CD14-positive monocyte (primary cell): ENCODE data around the gene HOXD4. TPM values are rescaled to one million over a fixed set of nuclear protein-coding genes. Genes with fewer than 3 reads are reported as not detected.

Experiments
- DNase-seq, 3 donors: peaks; one replicate each; pipeline ENCODE4 v3.0.0-alpha.2; 2011 to 2022
- H2AFZ ChIP-seq: 2 replicates; pipeline ENCODE4 v1.6.0; 2012; ENCODE audit warnings: mild to moderate bottlenecking, low read depth, low read length, inconsistent platforms; ENCODE audit not compliant: insufficient read depth, poor library complexity, severe bottlenecking
- H3K27ac ChIP-seq, 2 donors: 1 replicate in 1 of 2; 2 replicates in 1 of 2; pipeline ENCODE4 v1.5.1; 2012 to 2013; ENCODE audit warnings: low read length in 2 of 2, control low read depth in 1 of 2, inconsistent platforms in 1 of 2, low read depth in 1 of 2, mild to moderate bottlenecking in 1 of 2
- H3K27me3 ChIP-seq, 2 donors: one replicate each; pipeline versions ENCODE4 v1.6.0 to v1.6.1; 2011 to 2013; ENCODE audit warnings: low read length in 2 of 2; ENCODE audit not compliant: control insufficient read depth in 2 of 2, insufficient read depth in 2 of 2
- H3K36me3 ChIP-seq, 2 donors: replicated peaks in 1 of 2; 1 replicate in 1 of 2; 2 replicates in 1 of 2; pipeline versions ENCODE4 v1.5.1 to v1.6.1; 2012 to 2013; ENCODE audit warnings: low read length in 2 of 2, control low read depth in 1 of 2, inconsistent platforms in 1 of 2, mild to moderate bottlenecking in 1 of 2; ENCODE audit not compliant: insufficient read depth in 2 of 2, control insufficient read depth in 1 of 2
- H3K4me1 ChIP-seq, 2 donors: 1 replicate in 1 of 2; 2 replicates in 1 of 2; pipeline versions ENCODE4 v1.5.1 to v1.6.1; 2012 to 2013; ENCODE audit warnings: low read length in 2 of 2, control low read depth in 1 of 2, inconsistent platforms in 1 of 2, mild to moderate bottlenecking in 1 of 2, moderate library complexity in 1 of 2; ENCODE audit not compliant: insufficient read depth in 2 of 2, control insufficient read depth in 1 of 2
- H3K4me2 ChIP-seq: replicated peaks from 2 replicates; pipeline ENCODE3; 2012; ENCODE audit warnings: low read length, moderate library complexity, mild to moderate bottlenecking; ENCODE audit not compliant: poor library complexity, severe bottlenecking; ENCODE audit errors: extremely low read depth
- H3K4me3 ChIP-seq, 3 experiments: fragments of 200-600 bp in 1 of 3; sonication (generic) in 1 of 3; replicated peaks in 1 of 3; 1 replicate in 2 of 3; 2 replicates in 1 of 3; pipeline ENCODE4 v1.5.1; 2011 to 2013; ENCODE audit warnings: low read length in 3 of 3, mild to moderate bottlenecking in 3 of 3, control low read depth in 2 of 3, low read depth in 2 of 3, inconsistent platforms in 1 of 3, moderate library complexity in 1 of 3
- H3K79me2 ChIP-seq: 2 replicates; pipeline ENCODE4 v1.6.0; 2012; ENCODE audit warnings: mild to moderate bottlenecking, control low read depth, inconsistent platforms, low read length, moderate library complexity; ENCODE audit not compliant: insufficient read depth
- H3K9ac ChIP-seq: 2 replicates; pipeline ENCODE4 v1.6.0; 2017; ENCODE audit warnings: low read length, mild to moderate bottlenecking; ENCODE audit not compliant: insufficient read depth, poor library complexity, severe bottlenecking
- H3K9me3 ChIP-seq, 2 donors: replicated peaks in 1 of 2; 1 replicate in 1 of 2; 2 replicates in 1 of 2; pipeline versions ENCODE4 v1.5.1 to v1.6.1; 2012 to 2013; ENCODE audit warnings: low read length in 2 of 2, control low read depth in 1 of 2; ENCODE audit not compliant: control insufficient read depth in 1 of 2, insufficient read depth in 1 of 2
- H4K20me1 ChIP-seq: 2 replicates; pipeline ENCODE4 v1.6.0; 2012; ENCODE audit warnings: mild to moderate bottlenecking, low read length, control low read depth, moderate library complexity; ENCODE audit not compliant: insufficient read depth
- H3K27ac Mint-ChIP-seq, 7 donors: one replicate each; pipeline ENCODE4 v1.8.0; 2020; ENCODE audit warnings: mild to moderate bottlenecking in 7 of 7, mixed read lengths in 7 of 7, moderate library complexity in 6 of 7, inconsistent platforms in 2 of 7
- H3K27me3 Mint-ChIP-seq, 3 donors: one replicate each; pipeline ENCODE4 v1.8.0; 2021 to 2022; ENCODE audit warnings: low read depth in 3 of 3, mild to moderate bottlenecking in 3 of 3, mixed read lengths in 3 of 3, moderate library complexity in 3 of 3, inconsistent platforms in 1 of 3
- H3K36me3 Mint-ChIP-seq, 2 donors: one replicate each; pipeline ENCODE4 v1.8.0; 2020; ENCODE audit warnings: mixed read lengths in 2 of 2, inconsistent platforms in 1 of 2, mild to moderate bottlenecking in 1 of 2
- H3K4me1 Mint-ChIP-seq: one replicate; pipeline ENCODE4 v1.8.0; 2020; ENCODE audit warnings: mild to moderate bottlenecking, mixed read lengths
- H3K4me3 Mint-ChIP-seq, 2 donors: one replicate each; pipeline ENCODE4 v1.8.0; 2020; ENCODE audit warnings: mild to moderate bottlenecking in 2 of 2, mixed read lengths in 2 of 2, moderate library complexity in 1 of 2
- H3K9me3 Mint-ChIP-seq, 7 donors: one replicate each; pipeline ENCODE4 v1.8.0; 2020 to 2022; ENCODE audit warnings: mixed read lengths in 7 of 7, mild to moderate bottlenecking in 6 of 7, moderate library complexity in 6 of 7, inconsistent platforms in 2 of 7
- WGBS: methylation state at CpG from one replicate; pipeline ENCODE4 v1.1.5; 2013; ENCODE audit warnings: missing lambda C conversion rate; ENCODE audit not compliant: insufficient coverage; 5-methylcytosine and 5-hydroxymethylcytosine counted together
- intact Hi-C, 2 donors: fragments of 100-400 bp; cut with micrococcal nuclease; formaldehyde crosslinking; loops; one replicate each; pipeline versions ENCODE4 v1.15.0 to v1.15.1; 2023
- polyA plus RNA-seq, 3 donors: library from polyadenylated mRNA; depleted of rRNA in 1 of 3; unstranded in 2 of 3; stranded (reverse) in 1 of 3; fragments of 300-500 nt in 2 of 3; fragments of >200 nt in 1 of 3; fragmentation: Illumina TruSeq in 2 of 3; gene quantifications; 1 replicate in 2 of 3; 2 replicates in 1 of 3; pipeline ENCODE4 v1.2.3, GENCODE V29; 2012 to 2021
- TF ChIP-seq, protein P1 (sequence below): fragments of 200-600 bp; IDR thresholded peaks from one replicate; pipeline ENCODE4 v1.8.0; 2022; ENCODE audit warnings: antibody characterized with exemption, mild to moderate bottlenecking

The HOXD4 gene
- polyA plus RNA-seq, 3 donors = not detected

DNA sequence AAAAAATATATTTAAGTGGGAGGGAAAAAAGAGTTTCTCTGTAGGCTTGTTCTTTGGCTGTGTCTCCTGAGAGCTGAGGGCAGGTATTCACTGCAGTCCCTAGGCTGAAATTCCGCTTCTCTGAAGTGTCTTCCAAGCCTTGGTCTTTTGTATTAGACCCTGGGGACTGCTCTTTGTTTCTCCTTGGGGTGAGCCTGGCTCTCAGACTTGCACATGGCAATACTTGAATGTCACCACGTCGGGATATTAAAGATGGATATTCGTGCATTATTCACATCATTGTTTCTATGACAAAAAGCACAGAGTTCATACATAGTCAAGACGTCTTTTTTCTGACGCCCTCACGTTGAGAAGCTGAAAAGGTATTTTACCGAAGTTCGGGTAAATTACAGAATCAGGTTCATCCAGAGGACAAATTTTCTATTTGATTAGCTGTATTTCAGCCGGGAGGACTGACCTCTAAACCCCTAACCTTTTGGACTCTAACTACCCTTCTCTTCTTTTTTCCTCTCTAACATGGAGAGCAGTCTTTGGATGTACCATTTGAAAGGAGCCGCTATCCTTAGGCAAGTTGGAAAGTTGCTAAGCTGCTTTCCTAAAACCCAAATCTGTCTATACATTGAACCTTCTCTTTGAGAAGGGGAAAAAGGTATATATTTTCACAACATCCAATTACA is 3.4 kb downstream of the HOXD4 start:
- Mint-ChIP-seq H3K4me3 (peak overlapping the region in 1 of 2 donors; percentile 72), H3K27me3 (peaks cover 92 to 100% (median 96%) of the 10 kb centered on the region in 3 donors), H3K4me1 (peaks cover 10% of the 10 kb centered on the region), H3K36me3 (peaks cover 0 to 4% of the 10 kb centered on the region in 2 donors), H3K27ac (no peak overlapping the region), H3K9me3 (peaks cover 0 to 34% (median 11%) of the 10 kb centered on the region in 7 donors)
- H3K4me3 ChIP-seq = no peak overlapping the region
- H3K27ac ChIP-seq = no peak overlapping the region
- peaks cover 0 to 49% of the 10 kb centered on the region in 2 donors for H3K9me3 ChIP-seq
- intact Hi-C loops = no loop called here
- peaks cover 91 to 100% of the 10 kb centered on the region in 2 donors for H3K27me3 ChIP-seq
- H3K4me1 ChIP-seq = no peaks in the 10 kb centered on the region
- H2AFZ ChIP-seq = no peak overlapping the region
- TF ChIP-seq, protein P1, sequence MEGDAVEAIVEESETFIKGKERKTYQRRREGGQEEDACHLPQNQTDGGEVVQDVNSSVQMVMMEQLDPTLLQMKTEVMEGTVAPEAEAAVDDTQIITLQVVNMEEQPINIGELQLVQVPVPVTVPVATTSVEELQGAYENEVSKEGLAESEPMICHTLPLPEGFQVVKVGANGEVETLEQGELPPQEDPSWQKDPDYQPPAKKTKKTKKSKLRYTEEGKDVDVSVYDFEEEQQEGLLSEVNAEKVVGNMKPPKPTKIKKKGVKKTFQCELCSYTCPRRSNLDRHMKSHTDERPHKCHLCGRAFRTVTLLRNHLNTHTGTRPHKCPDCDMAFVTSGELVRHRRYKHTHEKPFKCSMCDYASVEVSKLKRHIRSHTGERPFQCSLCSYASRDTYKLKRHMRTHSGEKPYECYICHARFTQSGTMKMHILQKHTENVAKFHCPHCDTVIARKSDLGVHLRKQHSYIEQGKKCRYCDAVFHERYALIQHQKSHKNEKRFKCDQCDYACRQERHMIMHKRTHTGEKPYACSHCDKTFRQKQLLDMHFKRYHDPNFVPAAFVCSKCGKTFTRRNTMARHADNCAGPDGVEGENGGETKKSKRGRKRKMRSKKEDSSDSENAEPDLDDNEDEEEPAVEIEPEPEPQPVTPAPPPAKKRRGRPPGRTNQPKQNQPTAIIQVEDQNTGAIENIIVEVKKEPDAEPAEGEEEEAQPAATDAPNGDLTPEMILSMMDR = no peak
- WGBS = 46% methylated on average over 9 of the region's 11 CpGs
- H3K9ac ChIP-seq = no peak overlapping the region
- no peaks in the 10 kb centered on the region for H3K79me2 ChIP-seq
- H3K4me2 ChIP-seq = no peak overlapping the region
- H3K36me3 ChIP-seq = no peaks in the 10 kb centered on the region
- no peak for DNase-seq
- no peaks in the 10 kb centered on the region for H4K20me1 ChIP-seq

DNA sequence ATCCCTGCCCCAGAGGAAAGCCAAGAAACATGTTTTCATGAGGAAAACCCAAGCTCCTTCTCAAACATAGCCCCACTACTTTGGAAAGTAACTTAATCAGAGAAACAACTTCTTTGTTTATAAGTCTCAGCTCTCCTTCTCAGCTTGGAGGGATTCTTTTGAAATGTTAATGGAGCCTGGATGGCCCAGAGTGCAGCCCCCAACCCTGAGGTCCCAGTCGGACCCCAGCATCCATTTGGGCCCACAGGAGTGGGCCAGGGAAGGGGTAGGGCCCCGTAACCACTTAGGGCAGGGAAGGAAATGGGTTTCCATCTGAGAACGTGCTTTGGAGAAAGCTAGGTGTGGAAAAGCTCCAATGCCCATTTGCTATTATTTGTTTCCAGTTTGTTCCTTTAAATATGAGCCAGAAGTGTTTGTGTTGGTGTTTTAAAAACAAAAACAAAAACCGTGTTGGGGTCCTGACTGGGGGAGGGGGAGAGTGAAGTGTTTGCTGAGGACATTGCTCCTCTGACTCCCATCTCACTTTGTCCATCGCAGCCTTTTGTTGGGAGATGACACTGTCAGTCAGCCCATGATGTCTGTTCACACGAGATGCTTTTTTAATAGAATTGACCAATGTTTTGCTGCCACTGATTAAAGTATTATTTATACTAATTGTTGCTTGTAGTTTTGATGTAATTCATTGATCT is 4.2 kb downstream of the HOXD4 start:
- Histone ChIP-seq H2AFZ (no peak overlapping the region), H3K36me3 (no peaks in the 10 kb centered on the region), H3K4me1 (no peaks in the 10 kb centered on the region), H3K4me3 (no peak overlapping the region), H3K9me3 (peaks cover 0 to 41% of the 10 kb centered on the region in 2 donors), H3K27me3 (peaks cover 91 to 100% of the 10 kb centered on the region in 2 donors), H3K79me2 (no peaks in the 10 kb centered on the region), H3K27ac (no peak overlapping the region), H3K4me2 (no peak overlapping the region), H4K20me1 (no peaks in the 10 kb centered on the region), H3K9ac (no peak overlapping the region)
- intact Hi-C loops = no loop called here
- peak overlapping the region in 1 of 2 donors; percentile 72 for H3K4me3 Mint-ChIP-seq
- no peak overlapping the region for H3K27ac Mint-ChIP-seq
- peaks cover 0 to 4% of the 10 kb centered on the region in 2 donors for H3K36me3 Mint-ChIP-seq
- whole genome bisulfite sequencing = 11% methylated on average over 2 of the region's 6 CpGs
- H3K27me3 Mint-ChIP-seq = peaks cover 92 to 100% (median 96%) of the 10 kb centered on the region in 3 donors
- no peak for DNase-seq
- TF ChIP-seq, protein P1 = no peak
- H3K4me1 Mint-ChIP-seq = peaks cover 12% of the 10 kb centered on the region
- H3K9me3 Mint-ChIP-seq = peaks cover 0 to 34% (median 12%) of the 10 kb centered on the region in 7 donors
